Activated CD8-positive, alpha-beta memory T cell treated with anti-CD3 and anti-CD28 coated beads, Interleukin-2, amount 10 ng/mL, durations not matched to agents 7 days and 5 days (primary cell): ENCODE data around the gene UBE2R2. TPM values are rescaled to one million over a fixed set of nuclear protein-coding genes. Genes with fewer than 3 reads are reported as not detected.
"Not testable (repeated sequence)": the region's sequence is repeated elsewhere in the genome, so short reads cannot be mapped to it uniquely, and the experiment has no call there.

ENCODE experiments used
- ATAC-seq: fragments of 150-1000 bp; cut with Tn5 transposase; one replicate; pipeline ENCODE4 v1.10.0; 2021; ENCODE audit warnings: moderate library complexity
- CTCF ChIA-PET: fragments of 350-600 bp; sonication (Branson Sonifier 250); formaldehyde crosslinking; loops from one replicate; lab custom pipeline; 2021; ENCODE audit warnings: antibody characterized with exemption; lab: Charles Lee
- DNase-seq: peaks from one replicate; pipeline ENCODE4 v3.0.0-alpha.2; 2020
- H3K27ac Mint-ChIP-seq: one replicate; pipeline ENCODE4 v1.8.0; 2021; ENCODE audit warnings: mild to moderate bottlenecking, mixed read lengths
- H3K27me3 Mint-ChIP-seq: one replicate; pipeline ENCODE4 v1.8.0; 2021; ENCODE audit warnings: mixed read lengths
- H3K36me3 Mint-ChIP-seq: one replicate; pipeline ENCODE4 v1.8.0; 2021; ENCODE audit warnings: mild to moderate bottlenecking, mixed read lengths
- H3K4me1 Mint-ChIP-seq: one replicate; pipeline ENCODE4 v1.8.0; 2021; ENCODE audit warnings: mixed read lengths
- H3K4me3 Mint-ChIP-seq: one replicate; pipeline ENCODE4 v1.8.0; 2021; ENCODE audit warnings: mild to moderate bottlenecking, moderate library complexity, mixed read lengths
- H3K9me3 Mint-ChIP-seq: one replicate; pipeline ENCODE4 v1.8.0; 2022; ENCODE audit warnings: low read depth, mixed read lengths
- total RNA-seq, 2 experiments: library from RNA; stranded (reverse); gene quantifications; one replicate each; pipeline ENCODE4 v1.2.3, GENCODE V29; 2021

Gene UBE2R2
- total RNA-seq, 2 experiments from 2014 or later: 30.8 to 31.0 TPM

- CTCF ChIA-PET, ATAC-seq, DNase-seq, H3K27me3 Mint-ChIP-seq, H3K9me3 Mint-ChIP-seq, H3K4me1 Mint-ChIP-seq, H3K4me3 Mint-ChIP-seq, H3K36me3 Mint-ChIP-seq, H3K27ac Mint-ChIP-seq: not testable (repeated sequence)
These were observed 12.8 kb downstream of the UBE2R2 start for GRCh38 chr9:33829641-33830230.

DNA sequence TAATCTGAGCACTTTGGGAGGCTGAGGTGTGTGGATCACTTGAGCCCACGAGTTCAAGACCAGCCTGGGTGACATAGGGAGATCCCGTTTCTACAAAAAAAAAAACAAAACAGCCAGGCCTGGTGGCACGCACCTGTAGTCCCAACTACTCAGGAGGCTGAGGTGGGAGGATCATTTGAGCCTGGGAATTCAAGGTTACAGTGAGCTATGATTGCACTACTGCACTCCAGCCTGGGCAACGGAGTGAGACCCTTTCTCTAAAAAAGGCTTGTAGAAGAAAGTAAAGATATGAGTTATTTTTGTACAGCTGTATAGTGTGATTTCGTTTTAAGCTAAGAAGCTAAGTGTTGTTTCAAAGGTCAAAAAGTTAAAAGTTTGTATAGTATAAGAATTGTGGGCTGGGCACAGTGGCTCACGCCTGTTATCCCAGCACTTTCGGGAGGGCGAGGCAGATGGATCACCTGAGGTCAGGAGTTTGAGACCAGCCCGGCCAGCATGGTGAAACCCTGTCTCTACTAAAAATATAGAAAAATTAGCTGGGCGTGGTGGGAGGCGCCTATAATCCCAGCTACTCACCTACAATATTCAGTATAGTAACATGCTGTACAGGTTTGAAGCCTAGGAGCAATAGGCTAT is 18.8 kb downstream of the UBE2R2 start:
- Mint-ChIP-seq H3K36me3 (peaks cover 6% of the 10 kb centered on the region), H3K27ac (no peak overlapping the region), H3K27me3 (no peaks in the 10 kb centered on the region), H3K9me3 (no peaks in the 10 kb centered on the region), H3K4me3 (no peak overlapping the region), H3K4me1 (peaks cover 22% of the 10 kb centered on the region)
- CTCF ChIA-PET: interaction anchor here (1.8 kb wide), 1 partner anchor 22 kb away, joined by 4 read pairs; no protein-coding TSS in a partner anchor
- DNase-seq: no peak
- no peak for ATAC-seq

- ATAC-seq: peak; percentile 65
- H3K4me3 Mint-ChIP-seq, H3K36me3 Mint-ChIP-seq, DNase-seq, H3K27me3 Mint-ChIP-seq, H3K9me3 Mint-ChIP-seq: not testable (repeated sequence)
- CTCF ChIA-PET: interaction anchor here (1.5 to 1.8 kb wide), 2 partner anchors 22 to 541 kb away, joined by 3 to 4 read pairs; partner anchors contain the start of gene MYORG
- Mint-ChIP-seq H3K27ac (peak overlapping the region; percentile 15), H3K4me1 (peaks cover 22% of the 10 kb centered on the region)
These were observed 19.3 kb downstream of the UBE2R2 start for GRCh38 chr9:33836261-33836660.

DNA sequence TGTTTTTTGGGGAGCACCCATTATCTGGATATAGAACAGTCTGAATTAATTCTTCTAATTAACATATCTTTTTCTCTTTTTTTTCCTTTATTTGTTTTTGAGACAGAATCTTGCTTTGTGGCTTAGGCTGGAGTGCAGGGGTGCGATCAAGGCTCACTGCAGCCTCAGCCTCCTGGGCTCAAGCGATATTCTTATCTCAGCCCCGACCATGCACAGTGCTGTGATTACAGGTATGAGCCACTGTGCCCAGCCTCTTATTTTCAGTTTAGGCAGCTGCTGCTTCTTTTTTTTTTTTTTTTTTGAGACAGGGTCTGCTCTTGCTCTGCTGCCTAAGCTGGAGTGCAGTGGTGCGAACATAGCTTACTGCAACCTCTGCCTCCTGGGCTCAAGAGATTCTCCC is 20.2 kb downstream of the UBE2R2 start:
- no peak overlapping the region for H3K27ac Mint-ChIP-seq
- no peaks in the 10 kb centered on the region for H3K27me3 Mint-ChIP-seq
- H3K4me1 Mint-ChIP-seq: peaks cover 25% of the 10 kb centered on the region
- H3K4me3 Mint-ChIP-seq: no peak overlapping the region
- DNase-seq (no peak), ATAC-seq (no peak)
- H3K36me3 Mint-ChIP-seq: peaks cover 6% of the 10 kb centered on the region
- CTCF ChIA-PET: interaction anchor here (1.5 kb wide), 1 partner anchor 540 kb away, joined by 3 read pairs; the partner anchor contains the start of gene MYORG
- H3K9me3 Mint-ChIP-seq: no peaks in the 10 kb centered on the region

DNA sequence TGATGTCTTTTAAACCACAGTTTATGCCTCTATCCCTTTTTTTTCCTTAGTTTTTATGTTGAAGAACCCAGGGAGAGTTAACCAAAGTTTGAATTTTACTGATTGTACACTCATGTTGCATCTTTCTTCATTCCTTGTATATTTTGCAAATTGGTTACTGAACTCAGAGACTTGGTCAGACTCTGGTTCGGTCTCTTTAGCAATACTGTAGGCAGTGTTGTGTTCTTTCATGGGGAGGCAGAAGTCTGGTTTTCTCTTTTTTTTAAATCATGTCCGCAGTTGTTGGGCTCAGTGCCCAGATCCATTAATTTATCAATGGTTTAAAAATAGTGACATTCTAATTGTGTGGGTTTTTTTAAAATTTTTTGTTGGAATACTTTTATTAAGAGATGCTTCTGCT is 23.4 kb downstream of the UBE2R2 start:
- CTCF ChIA-PET: no interaction called here
- Mint-ChIP-seq H3K36me3 (peaks cover 5% of the 10 kb centered on the region), H3K4me3 (no peak overlapping the region), H3K4me1 (peaks cover 25% of the 10 kb centered on the region), H3K9me3 (no peaks in the 10 kb centered on the region), H3K27me3 (no peaks in the 10 kb centered on the region), H3K27ac (no peak overlapping the region)
- no peak for DNase-seq
- no peak for ATAC-seq

DNA sequence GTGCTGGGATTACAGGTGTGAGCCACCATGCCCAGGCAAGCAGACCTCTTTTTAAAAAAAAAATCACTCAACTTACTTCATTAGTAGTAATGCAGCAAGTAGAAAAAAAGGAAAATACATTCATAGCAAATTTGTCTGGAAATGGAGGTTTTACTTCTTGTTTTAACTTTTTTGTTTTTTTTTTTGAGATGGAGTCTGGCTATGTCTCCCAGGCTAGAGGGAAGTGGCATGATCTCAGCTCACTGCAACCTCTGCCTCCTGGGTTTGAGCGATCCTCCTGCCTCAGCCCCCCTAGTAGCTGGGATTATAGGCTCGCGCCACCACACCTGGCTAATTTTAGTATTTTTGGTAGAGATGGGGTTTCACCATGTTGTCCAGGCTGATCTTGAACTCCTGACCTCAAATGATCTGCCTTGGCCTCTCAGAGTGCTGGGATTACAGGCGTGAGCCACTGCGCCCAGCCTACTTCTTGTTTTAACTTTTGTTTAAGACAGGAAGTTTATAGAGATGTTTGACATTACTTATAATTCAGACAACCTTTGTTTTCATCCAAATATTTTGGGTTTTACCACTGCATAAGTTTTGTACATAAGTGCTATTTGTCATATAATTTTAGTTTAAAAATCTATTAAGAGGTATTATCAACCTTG is 26.5 kb downstream of the UBE2R2 start:
- no peaks in the 10 kb centered on the region for H3K9me3 Mint-ChIP-seq
- H3K4me1 Mint-ChIP-seq: peaks cover 19% of the 10 kb centered on the region
- CTCF ChIA-PET: interaction anchor here (1.1 to 1.5 kb wide), 2 partner anchors 10 to 30 kb away, joined by 4 read pairs; no protein-coding TSS in a partner anchor
- DNase-seq (no peak), ATAC-seq (no peak)
- no peak overlapping the region for H3K4me3 Mint-ChIP-seq
- H3K27me3 Mint-ChIP-seq: no peaks in the 10 kb centered on the region
- peaks cover 4% of the 10 kb centered on the region for H3K36me3 Mint-ChIP-seq
- no peak overlapping the region for H3K27ac Mint-ChIP-seq

DNA sequence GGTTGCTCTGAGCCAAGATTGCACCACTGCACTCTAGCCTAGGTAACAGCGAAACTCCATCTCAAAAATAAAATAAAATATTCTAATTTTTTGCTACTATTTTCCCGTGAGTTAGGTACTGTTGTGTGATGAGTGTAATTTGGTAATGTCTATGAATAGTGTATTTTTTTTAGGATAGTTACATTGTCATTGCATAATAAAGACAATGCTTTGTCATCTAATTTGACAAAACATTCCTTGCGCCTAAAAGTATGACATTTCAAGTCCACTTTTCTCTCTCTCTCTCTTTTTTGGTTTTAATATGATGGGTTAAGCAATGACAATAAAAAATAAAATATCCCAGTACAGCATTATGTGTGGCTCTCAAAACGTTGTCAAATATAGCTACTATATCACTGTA is 29.3 kb downstream of the UBE2R2 start:
- Mint-ChIP-seq H3K27ac (no peak overlapping the region), H3K36me3 (peaks cover 2% of the 10 kb centered on the region), H3K4me3 (no peak overlapping the region), H3K4me1 (peaks cover 24% of the 10 kb centered on the region), H3K27me3 (no peaks in the 10 kb centered on the region), H3K9me3 (no peaks in the 10 kb centered on the region)
- ATAC-seq (no peak), DNase-seq (no peak)
- CTCF ChIA-PET: interaction anchor here (0.5 kb wide), 1 partner anchor 32 kb away, joined by 3 read pairs; no protein-coding TSS in a partner anchor

DNA sequence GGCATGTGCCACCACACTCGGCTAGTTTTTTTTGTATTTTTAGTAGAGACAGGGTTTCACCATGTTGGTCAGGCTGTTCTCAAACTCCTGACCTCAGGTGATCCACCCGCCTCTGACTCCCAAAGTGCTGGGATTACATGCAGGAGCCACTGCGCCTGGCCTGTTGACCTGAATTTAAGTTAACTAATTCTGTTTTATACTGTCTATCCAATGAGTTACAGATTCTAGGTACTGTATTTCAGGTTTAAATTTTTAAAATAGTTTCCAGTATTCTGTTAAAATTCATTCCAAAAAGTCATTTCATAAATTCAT is 30.9 kb downstream of the UBE2R2 start:
- H3K9me3 Mint-ChIP-seq, H3K36me3 Mint-ChIP-seq, H3K27ac Mint-ChIP-seq, H3K27me3 Mint-ChIP-seq, H3K4me3 Mint-ChIP-seq, ATAC-seq, DNase-seq: not testable (repeated sequence)
- CTCF ChIA-PET: interaction anchor here (1.0 to 2.2 kb wide), 3 partner anchors 34 to 99 kb away, joined by 3 to 9 read pairs (median 3); no protein-coding TSS in a partner anchor
- H3K4me1 Mint-ChIP-seq: peaks cover 17% of the 10 kb centered on the region

GRCh38 chr9:33850267-33850629 is 33.3 kb downstream of the UBE2R2 start:
- DNase-seq (no peak), ATAC-seq (no peak)
- Mint-ChIP-seq H3K27me3 (no peaks in the 10 kb centered on the region), H3K9me3 (no peaks in the 10 kb centered on the region), H3K4me1 (peaks cover 21% of the 10 kb centered on the region), H3K4me3 (no peak overlapping the region), H3K36me3 (peaks cover 5% of the 10 kb centered on the region), H3K27ac (no peak overlapping the region)
- CTCF ChIA-PET: interaction anchor here (1.8 kb wide), 1 partner anchor 36 kb away, joined by 7 read pairs; no protein-coding TSS in a partner anchor

- ATAC-seq (no peak), DNase-seq (no peak)
- H3K4me1 Mint-ChIP-seq: peaks cover 24% of the 10 kb centered on the region
- H3K36me3 Mint-ChIP-seq: peaks cover 5% of the 10 kb centered on the region
- H3K9me3 Mint-ChIP-seq: no peaks in the 10 kb centered on the region
- H3K4me3 Mint-ChIP-seq: no peak overlapping the region
- CTCF ChIA-PET: interaction anchor here (1.8 kb wide), 1 partner anchor 37 kb away, joined by 7 read pairs; no protein-coding TSS in a partner anchor
- H3K27me3 Mint-ChIP-seq: no peaks in the 10 kb centered on the region
- H3K27ac Mint-ChIP-seq: no peak overlapping the region
These were observed 33.7 kb downstream of the UBE2R2 start for GRCh38 chr9:33850677-33851076.

DNA sequence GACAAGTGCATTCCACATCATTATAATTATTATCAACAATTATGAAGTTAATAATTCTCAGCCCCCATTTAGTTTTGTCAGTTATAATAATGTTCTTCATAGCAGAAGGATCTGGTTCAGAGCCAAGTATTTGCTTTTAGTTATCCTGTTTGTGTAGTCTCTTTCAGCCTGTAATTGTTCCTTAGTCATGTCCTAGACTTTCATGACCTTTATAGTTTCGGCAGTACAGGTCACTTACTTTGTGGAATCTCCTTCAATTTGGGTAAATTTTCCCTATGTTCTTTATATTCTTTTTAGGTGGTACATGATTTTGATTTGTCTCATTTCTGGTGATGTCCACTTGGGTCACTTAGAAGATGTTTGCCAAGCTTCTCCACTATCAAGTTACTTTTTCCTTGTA is 34.3 kb downstream of the UBE2R2 start:
- ATAC-seq (no peak), DNase-seq (no peak)
- Mint-ChIP-seq H3K9me3 (no peaks in the 10 kb centered on the region), H3K27ac (no peak overlapping the region), H3K36me3 (peaks cover 5% of the 10 kb centered on the region), H3K4me3 (no peak overlapping the region), H3K27me3 (no peaks in the 10 kb centered on the region), H3K4me1 (peaks cover 22% of the 10 kb centered on the region)
- CTCF ChIA-PET: interaction anchor here (1.7 kb wide), 1 partner anchor 38 kb away, joined by 14 read pairs; no protein-coding TSS in a partner anchor

DNA sequence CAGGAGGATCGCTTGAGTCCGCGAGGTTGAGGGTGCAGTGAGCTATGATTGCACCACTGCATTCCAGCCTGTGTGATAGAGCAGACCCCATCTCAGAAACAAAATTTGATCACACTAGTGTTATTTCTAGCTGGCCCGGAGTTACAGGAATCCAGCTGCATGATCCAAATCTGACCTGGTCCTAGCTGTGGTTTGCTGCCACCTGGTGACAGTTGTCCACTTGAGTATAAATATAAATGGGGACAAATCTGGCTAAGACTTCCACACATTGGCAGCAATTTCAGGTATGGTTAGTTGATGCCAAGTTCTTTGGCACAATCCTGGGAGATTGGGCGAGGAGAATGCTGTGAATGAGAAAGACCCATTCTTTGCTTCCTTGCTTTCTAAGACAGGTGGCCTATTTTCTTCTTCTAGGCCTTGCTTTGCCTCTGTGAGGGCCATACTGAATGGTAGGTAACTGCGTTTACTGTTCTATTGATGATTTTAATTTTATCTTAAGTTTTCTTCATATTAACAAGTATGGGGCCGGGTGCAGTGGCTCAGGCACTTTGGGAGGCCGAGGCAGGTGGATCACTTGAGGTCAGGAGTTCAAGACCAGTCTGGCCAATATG is 35.4 kb downstream of the UBE2R2 start:
- CTCF ChIA-PET: interaction anchor here (0.9 to 1.7 kb wide), 7 partner anchors 19 to 176 kb away, joined by 3 to 14 read pairs (median 4); no protein-coding TSS in a partner anchor
- no peaks in the 10 kb centered on the region for H3K27me3 Mint-ChIP-seq
- peaks cover 19% of the 10 kb centered on the region for H3K4me1 Mint-ChIP-seq
- DNase-seq (peak; percentile 61), ATAC-seq (peak; percentile 39)
- no peaks in the 10 kb centered on the region for H3K9me3 Mint-ChIP-seq
- no peak overlapping the region for H3K4me3 Mint-ChIP-seq
- no peak overlapping the region for H3K27ac Mint-ChIP-seq
- H3K36me3 Mint-ChIP-seq: peaks cover 4% of the 10 kb centered on the region

DNA sequence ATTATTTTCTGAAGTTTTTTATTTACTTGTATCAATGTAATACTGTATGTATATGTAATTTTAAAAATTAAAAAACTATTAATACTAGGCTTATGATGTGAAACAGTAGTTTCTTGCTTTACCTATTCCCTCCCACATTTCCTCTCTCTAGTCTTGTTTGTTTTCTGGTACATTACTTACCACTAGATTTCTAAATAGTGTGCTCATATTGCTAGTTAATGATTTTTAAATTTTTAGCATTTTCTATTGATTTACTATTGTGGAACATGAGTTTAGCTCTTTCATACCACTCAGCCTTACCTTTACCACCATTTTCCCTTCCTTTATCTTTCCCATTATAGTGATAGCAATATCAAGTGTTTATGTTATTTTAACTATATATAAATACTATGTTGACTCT is 39.3 kb downstream of the UBE2R2 start:
- DNase-seq (no peak), ATAC-seq (no peak)
- Mint-ChIP-seq H3K27me3 (no peaks in the 10 kb centered on the region), H3K4me1 (peaks cover 12% of the 10 kb centered on the region), H3K9me3 (no peaks in the 10 kb centered on the region), H3K27ac (no peak overlapping the region), H3K36me3 (peaks cover 4% of the 10 kb centered on the region), H3K4me3 (no peak overlapping the region)
- CTCF ChIA-PET: no interaction called here
